Natural killer cell treated with Interleukin-12 subunit alpha and Interleukin-12 subunit beta and Interleukin-15 and Interleukin-18, amount 100 ng/mL, for 72 hours (primary cell): ENCODE data around the gene HERC3. TPM values are rescaled to one million over a fixed set of nuclear protein-coding genes. Genes with fewer than 3 reads are reported as not detected.
A peak's percentile ranks its signal among the peaks of the same experiment; 100 is the strongest.

ENCODE experiments used
- ATAC-seq, 2 donors: fragments of 150-1000 bp; cut with Tn5 transposase in 1 of 2; sonication (Bioruptor Pico), chemical (Tn5 transposase) in 1 of 2; 2 replicates each; pipeline ENCODE4 v1.10.0; 2021
- DNase-seq: peaks from one replicate; pipeline ENCODE4 v3.0.0; 2022; ENCODE audit warnings: low spot score
- H3K27ac Mint-ChIP-seq, 2 donors: 1 replicate in 1 of 2; 2 replicates in 1 of 2; pipeline ENCODE4 v1.8.0; 2022; ENCODE audit warnings: mixed read lengths in 2 of 2, mild to moderate bottlenecking in 1 of 2, moderate library complexity in 1 of 2
- H3K27me3 Mint-ChIP-seq, 2 donors: 1 replicate in 1 of 2; 2 replicates in 1 of 2; pipeline ENCODE4 v1.8.0; 2022; ENCODE audit warnings: mixed read lengths in 2 of 2
- H3K36me3 Mint-ChIP-seq: one replicate; pipeline ENCODE4 v1.8.0; 2022; ENCODE audit warnings: mixed read lengths
- H3K4me1 Mint-ChIP-seq, 2 donors: 1 replicate in 1 of 2; 2 replicates in 1 of 2; pipeline ENCODE4 v1.8.0; 2022; ENCODE audit warnings: low read depth in 2 of 2, mixed read lengths in 2 of 2, mild to moderate bottlenecking in 1 of 2
- H3K4me3 Mint-ChIP-seq: one replicate; pipeline ENCODE4 v1.8.0; 2022; ENCODE audit warnings: mixed read lengths
- H3K9me3 Mint-ChIP-seq: 2 replicates; pipeline ENCODE4 v1.8.0; 2022; ENCODE audit warnings: mixed read lengths
- total RNA-seq, 2 donors: library from RNA; stranded (reverse); gene quantifications; one replicate each; pipeline ENCODE4 v1.2.3, GENCODE V29; 2022

The HERC3 gene
- total RNA-seq: 10 to 100 TPM; 27.9 to 49.6 TPM

- Mint-ChIP-seq H3K9me3 (no peaks in the 10 kb centered on the region), H3K4me3 (peak within 1 kb of the TSS; percentile 97), H3K4me1 (peaks cover 23 to 37% of the 10 kb centered on the region in 2 donors)
These were observed at the start of gene HERC3 for GRCh38 chr4:88591787-88592599. HERC3 (plus strand) TSS chr4:88592480; CDS start chr4:88605824, 13,344 bp downstream.

GRCh38 chr4:88549815-88550214, 42.5 kb upstream of the HERC3 start:
- no peak for DNase-seq
- Mint-ChIP-seq H3K4me3 (no peak overlapping the region), H3K4me1 (no peaks in the 10 kb centered on the region), H3K27ac (no peak overlapping the region), H3K36me3 (no peaks in the 10 kb centered on the region), H3K9me3 (no peaks in the 10 kb centered on the region), H3K27me3 (peaks cover 10 to 12% of the 10 kb centered on the region in 2 donors)
- ATAC-seq: no peak

More at GRCh38 chr4:88591787-88592599, at the start of gene HERC3:
- DNase-seq: peak; percentile 94
- no peaks in the 10 kb centered on the region for H3K27me3 Mint-ChIP-seq
- no peaks in the 10 kb centered on the region for H3K36me3 Mint-ChIP-seq
- ATAC-seq: peak; percentile 98
- H3K27ac Mint-ChIP-seq: peak within 1 kb of the TSS; percentile 79 to 89

DNA sequence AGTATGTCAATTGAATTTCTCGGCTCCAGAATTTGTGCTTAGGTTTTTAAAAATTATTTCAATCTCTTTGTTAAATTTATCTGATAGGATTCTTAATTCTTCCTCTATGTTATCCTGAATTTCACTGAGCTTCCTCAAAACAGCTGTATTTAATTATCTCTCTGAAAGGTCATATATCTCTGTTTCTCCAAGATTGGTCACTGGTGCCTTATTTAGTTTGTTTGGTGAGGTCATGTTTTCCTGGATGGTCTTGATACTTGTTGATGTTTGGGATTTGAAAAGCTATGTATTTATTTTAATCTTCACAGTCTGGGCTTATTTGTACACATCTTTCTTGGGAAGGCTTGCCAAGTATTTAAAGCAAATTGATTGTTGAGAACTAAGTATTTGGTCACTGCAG, 24.7 kb upstream of the HERC3 start:
- Mint-ChIP-seq H3K4me3 (no peak overlapping the region), H3K9me3 (no peaks in the 10 kb centered on the region), H3K27ac (no peak overlapping the region), H3K27me3 (peaks cover 20 to 41% of the 10 kb centered on the region in 2 donors), H3K4me1 (no peaks in the 10 kb centered on the region), H3K36me3 (peaks cover 4% of the 10 kb centered on the region)
- DNase-seq (no peak), ATAC-seq (no peak)

- DNase-seq (no peak), ATAC-seq (no peak)
- H3K4me1 Mint-ChIP-seq: no peaks in the 10 kb centered on the region
- H3K4me3 Mint-ChIP-seq: no peak overlapping the region
- H3K27me3 Mint-ChIP-seq: peaks cover 17 to 27% of the 10 kb centered on the region in 2 donors
- no peaks in the 10 kb centered on the region for H3K9me3 Mint-ChIP-seq
- H3K36me3 Mint-ChIP-seq: peaks cover 4% of the 10 kb centered on the region
- H3K27ac Mint-ChIP-seq: no peak overlapping the region
These were observed 22.3 kb upstream of the HERC3 start for GRCh38 chr4:88570001-88570400.

DNA sequence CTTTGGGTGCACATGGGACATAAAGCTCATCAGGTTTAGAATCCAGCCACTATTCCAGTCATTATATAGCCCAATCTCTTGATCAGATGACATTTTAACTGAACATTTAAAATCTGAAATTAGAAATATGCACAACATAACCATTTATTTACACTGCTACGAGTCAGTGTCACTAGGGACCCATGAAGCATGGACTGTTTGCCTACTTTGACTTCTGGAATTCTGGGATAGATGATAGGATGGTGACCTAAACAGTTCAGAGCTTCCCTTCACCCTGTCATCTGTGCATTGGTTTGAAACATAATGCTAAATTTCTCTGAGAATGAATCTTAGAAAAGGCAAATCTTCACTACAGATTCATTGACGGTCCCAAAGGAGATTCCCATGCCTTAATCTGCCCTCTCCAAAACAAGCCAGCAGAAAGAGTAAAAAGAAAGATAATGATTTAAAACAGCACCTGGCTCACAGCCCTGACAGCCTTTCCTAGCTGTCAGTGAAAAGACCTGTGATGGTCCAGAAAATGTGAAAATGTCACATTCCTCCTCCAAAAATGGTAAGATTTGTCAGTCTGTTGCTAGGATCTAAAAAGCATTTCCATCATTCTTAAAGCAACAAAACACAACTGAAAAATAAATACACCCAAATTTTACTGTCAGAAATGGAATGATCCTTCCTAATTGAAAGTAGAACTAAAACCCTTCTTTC, 18.9 kb upstream of the HERC3 start:
- ATAC-seq: no peak
- Mint-ChIP-seq H3K27me3 (peaks cover 6% of the 10 kb centered on the region in 2 donors), H3K4me3 (no peak overlapping the region), H3K27ac (no peak overlapping the region), H3K9me3 (no peaks in the 10 kb centered on the region), H3K36me3 (no peaks in the 10 kb centered on the region), H3K4me1 (no peaks in the 10 kb centered on the region)
- DNase-seq: no peak

- no peak overlapping the region for H3K4me3 Mint-ChIP-seq
- DNase-seq: no peak
- H3K9me3 Mint-ChIP-seq: no peaks in the 10 kb centered on the region
- H3K27ac Mint-ChIP-seq: no peak overlapping the region
- peaks cover 6 to 9% of the 10 kb centered on the region in 2 donors for H3K27me3 Mint-ChIP-seq
- H3K36me3 Mint-ChIP-seq: no peaks in the 10 kb centered on the region
- H3K4me1 Mint-ChIP-seq: no peaks in the 10 kb centered on the region
- no peak for ATAC-seq
These were observed 18.3 kb upstream of the HERC3 start for GRCh38 chr4:88573995-88574394.

GRCh38 chr4:88575186-88575585, 17.1 kb upstream of the HERC3 start:
- Mint-ChIP-seq H3K4me3 (no peak overlapping the region), H3K27ac (no peak overlapping the region), H3K4me1 (no peaks in the 10 kb centered on the region), H3K36me3 (no peaks in the 10 kb centered on the region), H3K27me3 (peaks cover 3 to 7% of the 10 kb centered on the region in 2 donors), H3K9me3 (no peaks in the 10 kb centered on the region)
- ATAC-seq (no peak), DNase-seq (no peak)

DNA sequence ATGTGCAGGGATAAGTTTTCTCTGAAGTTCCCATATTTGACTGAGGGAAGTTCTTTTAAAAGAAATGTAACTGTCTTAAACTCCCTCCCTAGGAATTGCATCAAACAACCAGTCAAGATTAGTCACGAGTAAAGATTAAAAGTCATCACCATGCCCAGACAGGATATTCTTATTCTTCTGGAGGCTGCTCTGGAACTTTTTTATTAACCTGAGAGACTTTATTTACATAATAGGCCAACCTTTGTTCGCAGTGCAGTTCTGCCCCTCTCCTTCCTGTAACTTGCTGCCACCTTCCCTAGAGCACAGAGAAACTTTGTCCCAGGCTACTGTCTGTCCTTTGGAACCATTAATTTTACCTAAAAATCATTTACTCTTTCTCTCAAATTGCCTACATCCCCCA, 9.8 kb upstream of the HERC3 start:
- no peaks in the 10 kb centered on the region for H3K9me3 Mint-ChIP-seq
- H3K4me3 Mint-ChIP-seq: no peak overlapping the region
- H3K36me3 Mint-ChIP-seq: peaks cover 5% of the 10 kb centered on the region
- H3K27me3 Mint-ChIP-seq: peaks cover 6 to 14% of the 10 kb centered on the region in 2 donors
- no peak overlapping the region for H3K27ac Mint-ChIP-seq
- no peaks in the 10 kb centered on the region for H3K4me1 Mint-ChIP-seq
- ATAC-seq (no peak), DNase-seq (no peak)

DNA sequence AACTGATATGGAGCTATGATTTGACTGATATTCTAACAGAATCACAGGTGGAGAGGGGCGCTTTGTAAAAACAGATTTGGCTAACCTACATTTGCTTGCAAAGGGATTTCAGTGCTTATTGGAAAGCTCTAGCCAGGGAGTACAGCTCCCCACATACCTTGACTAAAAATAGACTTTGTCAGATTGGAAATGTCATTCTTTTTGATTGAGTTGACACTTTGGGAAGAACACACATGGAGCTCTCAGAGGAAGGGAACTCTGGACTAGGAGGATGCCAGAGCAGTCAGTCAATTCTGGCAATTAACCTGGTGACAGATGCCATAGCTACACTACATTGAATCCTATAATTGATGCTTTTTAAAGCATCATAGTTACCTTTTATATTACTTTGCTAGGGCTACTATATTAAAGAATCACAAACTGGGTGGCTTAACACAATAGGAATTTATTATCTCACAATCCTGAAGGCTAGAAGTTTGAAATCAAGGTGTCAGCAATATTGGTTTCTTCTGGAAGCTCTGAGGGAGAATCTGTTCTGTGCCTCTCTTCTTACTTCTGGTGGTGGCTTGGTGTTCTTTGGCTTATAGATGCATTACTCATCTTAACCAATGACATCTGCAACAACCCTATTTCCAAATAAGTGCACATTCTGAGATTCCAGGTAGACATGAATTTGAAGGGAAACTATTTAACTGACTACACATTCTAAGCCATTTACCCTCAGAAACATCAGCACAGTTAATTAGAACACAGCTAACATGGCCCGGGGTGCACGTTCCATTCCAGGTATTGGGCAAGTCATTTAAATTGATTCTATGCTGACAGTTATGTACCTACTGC, 8.4 kb upstream of the HERC3 start:
- no peak for ATAC-seq
- Mint-ChIP-seq H3K27me3 (peaks cover 2 to 14% of the 10 kb centered on the region in 2 donors), H3K27ac (no peak overlapping the region), H3K4me1 (no peaks in the 10 kb centered on the region), H3K36me3 (peaks cover 5% of the 10 kb centered on the region), H3K9me3 (no peaks in the 10 kb centered on the region), H3K4me3 (no peak overlapping the region)
- DNase-seq: no peak

DNA sequence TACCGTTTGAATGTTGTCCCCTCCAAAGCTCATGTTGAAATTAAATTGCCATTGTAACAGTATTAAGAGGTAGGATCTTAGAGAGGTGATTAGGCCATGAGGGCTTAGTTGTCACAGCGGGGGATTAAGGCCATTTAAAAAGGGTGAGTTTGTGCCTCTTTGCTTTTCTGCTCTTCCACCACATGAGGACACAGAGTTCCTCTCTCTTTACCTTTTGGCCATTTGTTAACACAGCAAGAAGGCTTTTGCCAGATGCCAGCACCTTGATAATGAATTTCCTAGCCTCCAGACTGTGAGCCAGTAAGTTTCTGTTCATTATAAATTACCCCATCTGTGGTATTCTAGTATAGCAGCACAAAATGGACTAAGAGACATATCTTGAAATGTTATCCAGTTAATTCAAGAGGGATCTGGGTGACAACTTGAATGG, 7.8 kb upstream of the HERC3 start:
- Mint-ChIP-seq H3K4me1 (no peaks in the 10 kb centered on the region), H3K27ac (no peak overlapping the region), H3K9me3 (no peaks in the 10 kb centered on the region), H3K27me3 (peaks cover 2 to 10% of the 10 kb centered on the region in 2 donors), H3K4me3 (no peak overlapping the region), H3K36me3 (peaks cover 5% of the 10 kb centered on the region)
- no peak for ATAC-seq
- no peak for DNase-seq

- no peaks in the 10 kb centered on the region for H3K9me3 Mint-ChIP-seq
- H3K27me3 Mint-ChIP-seq: peaks cover 0 to 7% of the 10 kb centered on the region in 2 donors
- H3K4me1 Mint-ChIP-seq: no peaks in the 10 kb centered on the region
- ATAC-seq: no peak
- H3K27ac Mint-ChIP-seq: no peak overlapping the region
- peaks cover 5% of the 10 kb centered on the region for H3K36me3 Mint-ChIP-seq
- DNase-seq: no peak
- H3K4me3 Mint-ChIP-seq: no peak overlapping the region
These were observed 6.4 kb upstream of the HERC3 start for GRCh38 chr4:88585917-88586316.

DNA sequence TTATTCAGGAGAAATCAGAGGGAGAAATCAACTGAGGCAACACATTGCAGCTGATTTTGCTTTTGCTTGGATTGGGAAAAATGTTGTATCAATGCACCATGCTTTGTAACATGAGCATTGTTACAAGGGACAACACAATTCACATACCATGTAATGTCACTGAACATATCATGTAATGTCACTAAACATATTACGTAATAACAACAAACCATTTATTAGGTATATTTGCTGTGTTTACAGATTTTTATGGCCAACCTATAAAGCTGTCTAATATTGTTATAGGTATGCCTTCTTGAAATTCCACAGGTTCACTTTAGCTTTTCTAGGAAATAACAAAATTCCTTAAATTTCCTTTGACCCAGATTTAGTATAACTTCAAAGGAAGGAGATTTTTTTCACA, 5.0 kb upstream of the HERC3 start:
- H3K9me3 Mint-ChIP-seq: no peaks in the 10 kb centered on the region
- H3K4me1 Mint-ChIP-seq: peaks cover 12% of the 10 kb centered on the region in 2 donors
- H3K4me3 Mint-ChIP-seq: no peak overlapping the region
- H3K36me3 Mint-ChIP-seq: peaks cover 5% of the 10 kb centered on the region
- ATAC-seq (no peak), DNase-seq (no peak)
- peaks cover 0 to 7% of the 10 kb centered on the region in 2 donors for H3K27me3 Mint-ChIP-seq
- no peak overlapping the region for H3K27ac Mint-ChIP-seq

- Mint-ChIP-seq H3K4me1 (peaks cover 23 to 37% of the 10 kb centered on the region in 2 donors), H3K9me3 (no peaks in the 10 kb centered on the region), H3K4me3 (peak overlapping the region; percentile 97), H3K27me3 (no peaks in the 10 kb centered on the region), H3K36me3 (no peaks in the 10 kb centered on the region), H3K27ac (peak overlapping the region; percentile 79 to 89)
- peak; percentile 90 for DNase-seq
- ATAC-seq: peak; percentile 91
These were observed 544 bp downstream of the HERC3 start for GRCh38 chr4:88592600-88593448.
